Measurements from ENCODE around the gene CACNA2D3. TPM values are rescaled to one million over a fixed set of nuclear protein-coding genes. Genes with fewer than 3 reads are reported as not detected.

The CACNA2D3 gene
- total and polyA plus RNA-seq, 12 donors: 0.26 to 13.7 (median 2.8) TPM; not detected in 1

GRCh38 chr3:54755756-54756155 lies 633.4 kb downstream of the CACNA2D3 start:
- intact Hi-C loops (cut with DNase I): no loop called here
- H3K36me3 ChIP-seq (replicated peaks in 1 of 2): no peaks in the 10 kb centered on the region
- H3K4me3 ChIP-seq: no peak overlapping the region
- H3K27me3 ChIP-seq: no peaks in the 10 kb centered on the region
- no peak overlapping the region for H3K27ac ChIP-seq
- H3K4me1 ChIP-seq (replicated peaks in 1 of 2): no peaks in the 10 kb centered on the region
- TF ChIP-seq CTCF (IDR thresholded peaks at IDR 0.05) (no peak), POLR2A (IDR thresholded peaks at IDR 0.05) (no peak)
- no peaks in the 10 kb centered on the region for H3K9me3 ChIP-seq (replicated peaks in 1 of 3)
- DNase-seq: no peak

- 64 to 68% (median 66%) methylated on average over 7 of the region's 7 CpGs for WGBS, 4 donors
- H3K4me1 ChIP-seq (replicated peaks in 1 of 2): no peaks in the 10 kb centered on the region
- DNase-seq: no peak
- H3K4me3 ChIP-seq: no peak overlapping the region
- H3K27ac ChIP-seq: no peak overlapping the region
- H3K9me3 ChIP-seq (replicated peaks in 1 of 3): no peaks in the 10 kb centered on the region
- no peaks in the 10 kb centered on the region for H3K36me3 ChIP-seq (replicated peaks in 1 of 2)
- TF ChIP-seq CTCF (IDR thresholded peaks at IDR 0.05) (no peak), POLR2A (IDR thresholded peaks at IDR 0.05) (no peak)
- intact Hi-C loops (cut with DNase I): no loop called here
- no peaks in the 10 kb centered on the region for H3K27me3 ChIP-seq
Measured at GRCh38 chr3:54756330-54756731, 634.0 kb downstream of the CACNA2D3 start.

- intact Hi-C loops (cut with DNase I): no loop called here
- H3K27me3 ChIP-seq: no peaks in the 10 kb centered on the region
- DNase-seq: no peak
- H3K4me3 ChIP-seq: no peak overlapping the region
- TF ChIP-seq CTCF (IDR thresholded peaks at IDR 0.05) (no peak), POLR2A (IDR thresholded peaks at IDR 0.05) (no peak)
- no peak overlapping the region for H3K27ac ChIP-seq
- no peaks in the 10 kb centered on the region for H3K9me3 ChIP-seq (replicated peaks in 1 of 3)
- H3K4me1 ChIP-seq (replicated peaks in 1 of 2): no peaks in the 10 kb centered on the region
- H3K36me3 ChIP-seq (replicated peaks in 1 of 2): no peaks in the 10 kb centered on the region
- 80 to 92% (median 82%) methylated on average over 3 of the region's 3 CpGs for WGBS, 4 donors
Measured at GRCh38 chr3:54758461-54758860, 636.1 kb downstream of the CACNA2D3 start.

- Histone ChIP-seq H3K9me3 (replicated peaks in 1 of 3) (no peaks in the 10 kb centered on the region), H3K36me3 (replicated peaks in 1 of 2) (no peaks in the 10 kb centered on the region), H3K27ac (no peak overlapping the region), H3K4me1 (replicated peaks in 1 of 2) (no peaks in the 10 kb centered on the region), H3K27me3 (no peaks in the 10 kb centered on the region), H3K4me3 (no peak overlapping the region)
- 20 to 48% (median 34%) methylated on average over 2 of the region's 2 CpGs for WGBS, 4 donors
- intact Hi-C loops (cut with DNase I): no loop called here
- no peak for DNase-seq
- TF ChIP-seq CTCF (IDR thresholded peaks at IDR 0.05): no peak
Measured at GRCh38 chr3:54759166-54759565, 636.8 kb downstream of the CACNA2D3 start.
